ENCODE data around the gene NUDT22.
"Not testable (repeated sequence)": the region's sequence is repeated elsewhere in the genome, so short reads cannot be mapped to it uniquely, and the experiment has no call there.

Gene NUDT22

DNA sequence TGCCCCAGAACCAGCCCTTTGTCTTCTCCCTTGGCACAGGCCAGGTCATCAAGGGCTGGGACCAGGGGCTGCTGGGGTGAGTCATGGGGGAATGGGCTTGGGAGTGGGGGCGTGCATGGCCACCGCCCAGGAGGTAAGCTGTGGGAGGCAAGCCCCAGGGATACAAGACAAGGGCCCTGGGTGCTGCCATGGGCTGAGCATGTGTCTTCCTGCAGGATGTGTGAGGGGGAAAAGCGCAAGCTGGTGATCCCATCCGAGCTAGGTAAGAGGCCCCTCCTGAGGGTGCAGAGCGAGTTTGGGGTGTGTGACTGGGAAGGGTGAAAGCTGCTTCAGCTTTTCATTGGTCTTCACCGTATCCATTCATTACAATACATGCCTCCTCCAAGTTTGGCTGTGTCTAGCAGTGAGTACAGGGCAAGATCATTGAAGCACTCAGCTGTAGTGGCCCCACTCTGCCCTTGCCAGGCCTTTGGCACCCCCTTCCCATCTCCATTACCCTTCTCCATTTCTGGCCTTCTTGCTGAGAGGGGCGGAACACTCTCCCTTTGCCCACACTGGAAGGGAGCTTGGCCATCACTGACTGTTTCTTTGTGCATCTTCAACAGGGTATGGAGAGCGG, 17.3 kb downstream of the NUDT22 start:
- DNase-seq = no peak

- DNase-seq = no peak
Measured at GRCh38 chr11:64244107-64244506, 18.0 kb downstream of the NUDT22 start.

GRCh38 chr11:64244966-64245365, 18.9 kb downstream of the NUDT22 start:
- DNase-seq = no peak

DNA sequence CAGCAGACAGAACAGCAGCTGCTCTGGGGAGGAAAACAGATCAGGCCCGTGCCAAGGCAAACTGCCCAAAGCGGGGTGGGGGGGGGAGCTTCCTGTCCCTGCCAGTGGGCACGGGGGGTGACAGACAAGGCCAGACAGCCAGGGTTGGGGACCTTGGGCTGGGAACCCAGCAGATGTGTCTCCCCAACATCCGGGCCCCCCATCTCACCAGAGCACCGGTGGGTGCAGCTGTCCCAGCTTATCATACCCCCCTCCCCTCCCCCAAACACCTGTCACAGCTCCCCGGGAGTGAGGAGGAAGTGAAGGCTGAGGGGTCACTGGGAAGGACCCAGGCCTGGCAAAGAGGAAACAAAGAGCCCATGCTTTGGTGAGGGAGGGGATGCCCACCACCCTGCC, 19.3 kb downstream of the NUDT22 start:
- peak in 2 of 4 experiments; percentile 33 to 40 for DNase-seq

GRCh38 chr11:64245797-64246620, 19.9 kb downstream of the NUDT22 start:
- DNase-seq = peak; percentile 78 to 87 (median 85)

DNA sequence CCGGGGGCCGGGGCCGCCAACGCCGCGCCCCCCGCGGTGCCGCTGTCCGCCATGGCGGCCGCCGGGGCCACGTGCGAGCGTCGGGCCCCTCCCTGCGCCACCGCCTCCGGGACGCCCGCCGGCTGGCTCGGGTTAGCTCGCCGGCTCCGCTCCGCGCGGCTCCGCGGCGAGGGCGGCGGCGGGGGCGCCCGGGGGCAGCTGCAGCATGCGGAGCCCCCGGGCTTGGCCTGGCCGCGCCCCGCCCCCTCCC, 20.5 kb downstream of the NUDT22 start:
- DNase-seq = not testable (repeated sequence)

DNA sequence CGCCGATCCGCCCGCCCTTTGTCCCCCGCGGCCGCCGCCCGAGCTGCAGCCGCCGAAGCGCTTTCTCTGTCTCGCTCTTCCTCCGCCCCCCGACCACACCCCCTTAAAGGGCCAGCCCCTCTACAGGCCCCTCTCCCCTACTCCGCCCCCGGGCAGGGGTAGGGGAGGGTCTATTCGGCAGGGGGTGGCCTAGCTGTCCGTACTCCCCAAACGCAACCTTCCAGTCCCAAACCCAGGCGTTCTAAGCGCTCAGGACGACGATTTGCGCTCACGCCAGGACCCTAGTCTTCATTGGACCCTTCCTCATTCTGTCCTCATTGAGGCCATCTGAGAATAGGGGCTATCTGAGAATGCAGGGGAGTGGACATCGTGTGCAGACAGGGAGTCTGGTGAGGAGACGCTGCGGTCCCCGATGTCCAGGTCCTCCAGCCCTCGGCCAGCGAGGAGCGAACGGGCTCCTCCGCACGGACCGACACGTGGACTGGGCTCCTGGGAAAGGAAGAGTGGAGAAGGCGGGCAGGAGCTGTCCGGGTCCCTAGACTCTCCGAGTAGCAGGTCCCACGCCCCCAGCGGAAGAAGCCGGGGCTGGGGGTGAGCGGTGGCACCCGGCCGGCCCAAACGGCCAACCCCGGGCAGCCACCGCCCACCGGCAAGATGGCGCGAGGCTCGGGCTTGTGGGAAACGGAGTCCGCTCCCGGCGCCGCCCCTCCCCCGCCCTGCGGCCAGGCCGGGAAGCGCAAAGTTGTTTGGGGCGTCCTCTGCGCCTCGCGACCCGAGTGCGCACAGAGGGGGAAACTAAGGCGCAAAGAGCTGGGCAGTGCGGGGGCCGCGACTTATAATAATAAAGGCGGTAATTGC, 21.0 kb downstream of the NUDT22 start, which contains the start of gene PPP1R14B:
TSS of gene PPP1R14B (minus strand) at position 73 of the 858 bp plus-strand sequence. CDS start 270 bp downstream, outside the sequence.
- peak; percentile 90 to 96 (median 94) for DNase-seq

- peak in 1 of 4 experiments; percentile 0 for DNase-seq
Measured at GRCh38 chr11:64247729-64248531, 21.9 kb downstream of the NUDT22 start.

- DNase-seq = no peak
Measured at GRCh38 chr11:64248578-64248977, 22.5 kb downstream of the NUDT22 start.

DNA sequence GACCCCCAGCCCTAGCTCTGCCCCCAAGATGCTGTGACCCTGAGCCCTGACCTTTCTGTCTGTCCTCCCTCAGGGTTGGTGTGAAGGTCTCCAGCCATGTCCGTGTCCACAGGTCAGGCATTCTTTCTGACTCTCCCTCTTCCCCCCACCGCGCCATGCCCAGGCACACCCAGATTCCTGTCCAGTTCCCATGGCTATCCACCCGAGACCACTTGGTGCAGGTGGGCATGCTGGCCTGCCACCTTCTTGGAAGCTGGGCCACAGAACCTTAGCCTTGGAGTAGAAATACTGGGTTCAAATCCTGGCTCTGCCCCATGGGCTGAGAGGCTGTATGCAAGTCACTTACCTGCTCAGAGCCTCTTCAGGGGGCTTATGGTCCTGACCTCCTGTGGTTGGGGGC, 23.0 kb downstream of the NUDT22 start:
- DNase-seq = no peak

GRCh38 chr11:64249563-64250414, 23.7 kb downstream of the NUDT22 start:
- DNase-seq = no peak

GRCh38 chr11:64250415-64251015, 24.4 kb downstream of the NUDT22 start:
- DNase-seq = no peak

GRCh38 chr11:64251016-64251752, 25.1 kb downstream of the NUDT22 start, which contains the start of gene PLCB3:
Gene PLCB3, plus strand, starts transcription at chr11:64251530. Its CDS starts 120 bp downstream, at chr11:64251650.
- DNase-seq = peak; percentile 71 to 91 (median 88)

- no peak for DNase-seq
Measured at GRCh38 chr11:64251753-64252002, 25.6 kb downstream of the NUDT22 start.

GRCh38 chr11:64252003-64252872, 26.2 kb downstream of the NUDT22 start:
- DNase-seq = peak; percentile 60 to 85 (median 68)

GRCh38 chr11:64253043-64253442, 27.0 kb downstream of the NUDT22 start:
- no peak for DNase-seq

DNA sequence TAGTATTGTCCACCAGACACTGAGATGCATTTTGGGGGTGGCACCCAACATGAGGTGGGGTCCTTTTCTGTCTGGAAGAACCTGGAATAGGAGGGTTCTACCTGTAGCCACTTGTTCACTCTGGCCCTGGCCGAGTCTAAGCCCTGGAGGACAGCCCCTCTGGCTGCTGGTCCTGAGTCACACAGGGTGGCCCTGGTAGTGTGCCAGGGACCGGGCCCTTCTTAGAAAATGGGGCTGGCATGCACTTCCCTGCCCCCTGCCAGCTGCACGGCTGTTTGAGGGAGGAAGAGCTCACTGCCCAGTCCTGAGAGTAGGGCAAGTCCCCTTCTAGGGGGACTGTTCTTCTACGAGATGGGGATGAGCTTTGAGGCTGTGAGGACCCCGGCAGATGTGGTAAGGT, 27.4 kb downstream of the NUDT22 start:
- no peak for DNase-seq

DNA sequence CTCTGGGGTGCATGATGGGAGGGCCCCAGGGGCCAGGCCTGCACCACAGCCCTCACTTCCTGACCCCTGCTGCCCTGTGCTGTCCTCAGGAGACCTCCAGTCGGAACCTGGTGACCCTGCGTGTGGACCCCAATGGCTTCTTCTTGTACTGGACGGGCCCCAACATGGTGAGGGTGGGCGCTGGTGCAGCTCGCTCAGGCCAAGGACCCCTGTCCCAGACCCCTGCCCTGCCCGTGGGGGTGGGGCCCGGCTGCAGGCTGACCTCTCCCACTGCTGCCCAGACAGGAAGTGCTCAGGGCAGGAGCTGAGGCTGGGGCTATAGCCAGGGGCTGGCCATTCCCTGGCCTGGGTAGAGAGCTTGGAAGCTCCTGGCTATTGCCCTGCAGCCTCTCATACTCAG, 28.3 kb downstream of the NUDT22 start:
- no peak for DNase-seq
